Right lobe of liver (tissue), 4 donors: ENCODE measurements around the gene OLIG2.

ENCODE experiments used
- POLR2A ChIP-seq: fragments of 450-650 bp; IDR thresholded peaks from one replicate; pipeline ENCODE4 v1.6.1; 2017; ENCODE audit warnings: antibody characterized with exemption, mild to moderate bottlenecking
- TF ChIP-seq, protein P1 (sequence below), 4 donors: fragments of 200-600 bp in 3 of 4; fragments of 450-650 bp in 1 of 4; IDR thresholded peaks; one replicate each; pipeline versions ENCODE4 v1.5.1 to v1.8.0; 2016 to 2022; ENCODE audit warnings: antibody characterized with exemption in 4 of 4, mild to moderate bottlenecking in 2 of 4
- donor health status: DM: no; HTN: no; CAD: no.
- donor health status: DM: no; HTN: no; CAD: no.
- donor health status: DM: no; HTN: yes; CAD: no.

DNA sequence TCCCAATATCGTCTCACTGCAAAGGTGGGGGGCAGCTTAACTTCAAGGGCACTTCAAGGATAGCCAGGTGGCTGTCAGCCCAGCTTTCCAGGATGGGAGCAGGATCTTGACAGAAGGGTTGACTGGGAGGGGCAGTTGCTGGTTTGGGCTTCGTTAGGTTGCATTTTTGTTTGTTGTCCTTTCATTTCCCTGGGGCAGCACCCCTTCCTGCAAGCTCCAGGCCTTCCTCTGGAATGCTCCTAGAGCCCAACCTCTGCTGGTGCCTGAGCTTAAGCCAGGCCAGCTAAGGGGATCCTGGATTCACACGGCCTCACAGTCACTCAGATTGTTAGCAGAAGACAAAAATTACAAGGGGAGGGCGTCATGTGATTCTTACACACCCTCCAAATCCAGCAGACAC is 4.1 kb upstream of the OLIG2 start:
- TF ChIP-seq, protein P1, sequence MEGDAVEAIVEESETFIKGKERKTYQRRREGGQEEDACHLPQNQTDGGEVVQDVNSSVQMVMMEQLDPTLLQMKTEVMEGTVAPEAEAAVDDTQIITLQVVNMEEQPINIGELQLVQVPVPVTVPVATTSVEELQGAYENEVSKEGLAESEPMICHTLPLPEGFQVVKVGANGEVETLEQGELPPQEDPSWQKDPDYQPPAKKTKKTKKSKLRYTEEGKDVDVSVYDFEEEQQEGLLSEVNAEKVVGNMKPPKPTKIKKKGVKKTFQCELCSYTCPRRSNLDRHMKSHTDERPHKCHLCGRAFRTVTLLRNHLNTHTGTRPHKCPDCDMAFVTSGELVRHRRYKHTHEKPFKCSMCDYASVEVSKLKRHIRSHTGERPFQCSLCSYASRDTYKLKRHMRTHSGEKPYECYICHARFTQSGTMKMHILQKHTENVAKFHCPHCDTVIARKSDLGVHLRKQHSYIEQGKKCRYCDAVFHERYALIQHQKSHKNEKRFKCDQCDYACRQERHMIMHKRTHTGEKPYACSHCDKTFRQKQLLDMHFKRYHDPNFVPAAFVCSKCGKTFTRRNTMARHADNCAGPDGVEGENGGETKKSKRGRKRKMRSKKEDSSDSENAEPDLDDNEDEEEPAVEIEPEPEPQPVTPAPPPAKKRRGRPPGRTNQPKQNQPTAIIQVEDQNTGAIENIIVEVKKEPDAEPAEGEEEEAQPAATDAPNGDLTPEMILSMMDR (IDR thresholded peaks at IDR 0.05): no peak
- no peak for TF ChIP-seq POLR2A
